Astrocyte (in vitro differentiated cells and primary cell): Measurements from ENCODE around the gene EXOC4. TPM values are rescaled to one million over a fixed set of nuclear protein-coding genes. Genes with fewer than 3 reads are reported as not detected.

ENCODE experiments used
- DNase-seq: peaks from one replicate; pipeline ENCODE4 v3.0.0-alpha.2; 2010; ENCODE audit warnings: low read depth
- FAIRE-seq: peaks from 2 replicates; lab custom pipeline; 2011; peaks lifted over from hg19 to GRCh38; lab: Jason Lieb, UNC
- H2AFZ ChIP-seq: 2 replicates; pipeline ENCODE4 v1.6.0; 2012; ENCODE audit warnings: low read depth, low read length, inconsistent platforms
- H3K27ac ChIP-seq: 2 replicates; pipeline ENCODE4 v1.5.1; 2011; ENCODE audit warnings: low read depth, low read length, inconsistent platforms
- H3K27me3 ChIP-seq: 2 replicates; pipeline ENCODE4 v1.6.0; 2011; ENCODE audit warnings: low read length, inconsistent platforms; ENCODE audit not compliant: insufficient read depth
- H3K36me3 ChIP-seq: 2 replicates; pipeline ENCODE4 v1.5.1; 2011; ENCODE audit warnings: low read length, inconsistent platforms; ENCODE audit not compliant: insufficient read depth
- H3K4me1 ChIP-seq: 2 replicates; pipeline ENCODE4 v1.5.1; 2011; ENCODE audit warnings: low read length, inconsistent platforms; ENCODE audit not compliant: insufficient read depth
- H3K4me2 ChIP-seq: 2 replicates; pipeline ENCODE4 v1.6.0; 2012; ENCODE audit warnings: low read length, inconsistent platforms
- H3K4me3 ChIP-seq: 2 replicates; pipeline ENCODE4 v1.5.1; 2011; ENCODE audit warnings: low read depth, mild to moderate bottlenecking, low read length, inconsistent platforms; ENCODE audit not compliant: insufficient read depth
- H3K79me2 ChIP-seq: 2 replicates; pipeline ENCODE4 v1.6.0; 2012; ENCODE audit warnings: mild to moderate bottlenecking, low read length, inconsistent platforms; ENCODE audit not compliant: insufficient read depth
- H3K9ac ChIP-seq: 2 replicates; pipeline ENCODE4 v1.6.0; 2012; ENCODE audit warnings: mild to moderate bottlenecking, low read length, inconsistent platforms
- H3K9me3 ChIP-seq: 2 replicates; pipeline ENCODE4 v1.5.1; 2012; ENCODE audit warnings: low read depth, mild to moderate bottlenecking, low read length, inconsistent platforms; ENCODE audit not compliant: insufficient read depth
- H4K20me1 ChIP-seq: 2 replicates; pipeline ENCODE4 v1.6.0; 2012; ENCODE audit warnings: low read length, inconsistent platforms; ENCODE audit not compliant: insufficient read depth
- H3K27ac Mint-ChIP-seq: one replicate; pipeline ENCODE4 v1.8.0; 2021; ENCODE audit warnings: mild to moderate bottlenecking, mixed read lengths; ENCODE audit not compliant: unreplicated experiment
- H3K27me3 Mint-ChIP-seq: one replicate; pipeline ENCODE4 v1.8.0; 2021; ENCODE audit warnings: low read depth, mixed read lengths; ENCODE audit not compliant: unreplicated experiment
- H3K36me3 Mint-ChIP-seq: one replicate; pipeline ENCODE4 v1.8.0; 2021; ENCODE audit warnings: low read depth, mixed read lengths; ENCODE audit not compliant: unreplicated experiment
- H3K4me1 Mint-ChIP-seq: one replicate; pipeline ENCODE4 v1.8.0; 2021; ENCODE audit warnings: low read depth, mixed read lengths; ENCODE audit not compliant: unreplicated experiment
- H3K4me3 Mint-ChIP-seq: one replicate; pipeline ENCODE4 v1.8.0; 2021; ENCODE audit warnings: mild to moderate bottlenecking, moderate library complexity, mixed read lengths; ENCODE audit not compliant: unreplicated experiment
- H3K9me3 Mint-ChIP-seq: one replicate; pipeline ENCODE4 v1.8.0; 2021; ENCODE audit warnings: mild to moderate bottlenecking, mixed read lengths; ENCODE audit not compliant: unreplicated experiment
- EZH2 ChIP-seq: IDR thresholded peaks from 2 replicates; pipeline ENCODE4 v1.6.1; 2012; ENCODE audit warnings: mild to moderate bottlenecking, low read length, inconsistent platforms; ENCODE audit not compliant: insufficient read depth
- total RNA-seq: library from RNA; stranded (reverse); gene quantifications from 2 replicates; pipeline ENCODE4 v1.2.1, GENCODE V29; 2021
- TF ChIP-seq, protein P1 (sequence below): IDR thresholded peaks from 2 replicates; pipeline ENCODE4 v1.5.1; 2011; ENCODE audit warnings: low read depth, mild to moderate bottlenecking, inconsistent platforms, low read length, moderate library complexity; ENCODE audit not compliant: insufficient read depth

EXOC4 gene
- total RNA-seq, 1 donor from 2014 or later = 57.5 TPM

DNA sequence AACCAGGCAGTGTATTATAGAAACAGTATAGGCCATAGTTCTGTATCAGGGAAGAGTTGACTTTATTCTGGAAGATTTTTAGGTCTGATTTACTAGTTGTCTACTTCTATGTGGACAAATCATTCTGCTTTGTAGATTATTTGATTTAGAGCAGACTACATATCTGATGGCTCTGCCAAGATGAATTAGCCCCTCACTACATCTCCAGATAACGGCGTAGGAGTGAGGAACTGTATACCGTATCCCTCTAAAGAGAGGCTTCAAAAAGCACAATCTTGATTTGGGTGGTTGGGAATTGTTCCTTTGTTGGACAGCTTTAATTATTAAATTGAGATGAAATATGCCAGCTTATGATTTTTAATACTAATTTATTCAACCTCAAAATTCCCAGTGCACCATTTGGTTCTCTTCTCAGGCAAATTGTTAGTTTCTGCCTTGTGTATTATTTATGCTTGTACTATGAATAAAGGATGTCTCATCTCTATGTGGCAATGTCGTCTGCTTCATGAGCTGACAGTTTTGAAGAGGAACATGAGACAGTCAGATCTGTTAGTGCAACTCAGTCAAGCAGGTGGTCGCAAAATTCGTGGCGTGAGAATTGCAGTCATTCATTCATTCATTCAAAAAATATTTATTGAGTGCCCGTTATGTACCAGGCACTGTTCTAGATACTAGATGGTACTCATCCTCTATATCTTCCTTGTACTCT is 422.8 kb downstream of the EXOC4 start:
- Histone ChIP-seq H3K27ac (no peak overlapping the region), H3K4me3 (no peak overlapping the region), H4K20me1 (no peaks in the 10 kb centered on the region), H3K4me1 (no peaks in the 10 kb centered on the region), H3K79me2 (no peaks in the 10 kb centered on the region), H3K27me3 (no peaks in the 10 kb centered on the region), H3K9me3 (no peaks in the 10 kb centered on the region), H2AFZ (no peak overlapping the region), H3K36me3 (no peaks in the 10 kb centered on the region), H3K9ac (no peak overlapping the region), H3K4me2 (no peak overlapping the region)
- H3K4me1 Mint-ChIP-seq = peaks cover 23% of the 10 kb centered on the region
- FAIRE-seq (no peak), DNase-seq (no peak)
- H3K27me3 Mint-ChIP-seq = no peaks in the 10 kb centered on the region
- H3K4me3 Mint-ChIP-seq = no peak overlapping the region
- no peak overlapping the region for H3K27ac Mint-ChIP-seq
- TF ChIP-seq, protein P1, sequence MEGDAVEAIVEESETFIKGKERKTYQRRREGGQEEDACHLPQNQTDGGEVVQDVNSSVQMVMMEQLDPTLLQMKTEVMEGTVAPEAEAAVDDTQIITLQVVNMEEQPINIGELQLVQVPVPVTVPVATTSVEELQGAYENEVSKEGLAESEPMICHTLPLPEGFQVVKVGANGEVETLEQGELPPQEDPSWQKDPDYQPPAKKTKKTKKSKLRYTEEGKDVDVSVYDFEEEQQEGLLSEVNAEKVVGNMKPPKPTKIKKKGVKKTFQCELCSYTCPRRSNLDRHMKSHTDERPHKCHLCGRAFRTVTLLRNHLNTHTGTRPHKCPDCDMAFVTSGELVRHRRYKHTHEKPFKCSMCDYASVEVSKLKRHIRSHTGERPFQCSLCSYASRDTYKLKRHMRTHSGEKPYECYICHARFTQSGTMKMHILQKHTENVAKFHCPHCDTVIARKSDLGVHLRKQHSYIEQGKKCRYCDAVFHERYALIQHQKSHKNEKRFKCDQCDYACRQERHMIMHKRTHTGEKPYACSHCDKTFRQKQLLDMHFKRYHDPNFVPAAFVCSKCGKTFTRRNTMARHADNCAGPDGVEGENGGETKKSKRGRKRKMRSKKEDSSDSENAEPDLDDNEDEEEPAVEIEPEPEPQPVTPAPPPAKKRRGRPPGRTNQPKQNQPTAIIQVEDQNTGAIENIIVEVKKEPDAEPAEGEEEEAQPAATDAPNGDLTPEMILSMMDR = no peak
- TF ChIP-seq EZH2 = no peak
- no peaks in the 10 kb centered on the region for H3K36me3 Mint-ChIP-seq
- H3K9me3 Mint-ChIP-seq = no peaks in the 10 kb centered on the region

DNA sequence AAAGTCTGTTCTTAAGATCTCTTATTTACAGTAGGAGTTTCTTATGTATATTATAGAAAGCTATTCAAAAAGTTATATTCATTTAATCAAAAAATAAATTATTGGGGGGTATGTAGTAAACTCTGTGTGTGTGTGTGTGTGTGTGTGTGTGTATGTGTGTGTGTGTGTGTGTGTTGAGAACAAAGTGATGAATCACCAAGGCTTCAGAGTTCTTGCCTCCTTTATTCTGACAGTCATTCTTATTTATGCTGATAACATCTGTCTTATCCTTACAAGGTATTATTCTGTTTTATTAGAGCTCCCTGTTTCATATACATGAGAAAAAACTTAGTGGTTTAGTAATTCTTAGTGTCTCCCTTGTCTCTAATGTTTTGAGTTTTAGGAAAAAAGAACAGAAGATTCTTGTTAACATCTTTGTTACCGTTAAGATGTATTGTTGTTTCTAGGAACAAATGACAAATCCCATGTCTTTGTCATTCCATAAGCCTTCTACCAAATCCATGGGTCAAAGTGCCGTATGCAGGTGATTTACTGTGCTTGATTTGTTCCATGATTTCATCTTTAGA is 424.0 kb downstream of the EXOC4 start:
- H3K79me2 ChIP-seq = no peaks in the 10 kb centered on the region
- no peak overlapping the region for H3K4me2 ChIP-seq
- no peaks in the 10 kb centered on the region for H3K4me1 ChIP-seq
- H3K36me3 ChIP-seq = no peaks in the 10 kb centered on the region
- TF ChIP-seq EZH2 = no peak
- TF ChIP-seq, protein P1 = no peak
- peak; percentile 58 for DNase-seq
- H3K9ac ChIP-seq = no peak overlapping the region
- H3K27me3 ChIP-seq = no peaks in the 10 kb centered on the region
- FAIRE-seq = no peak
- H3K27ac ChIP-seq = no peak overlapping the region
- no peak overlapping the region for H3K27ac Mint-ChIP-seq
- no peak overlapping the region for H3K4me3 ChIP-seq
- no peak overlapping the region for H3K4me3 Mint-ChIP-seq
- H3K27me3 Mint-ChIP-seq = no peaks in the 10 kb centered on the region
- no peaks in the 10 kb centered on the region for H3K36me3 Mint-ChIP-seq
- no peak overlapping the region for H2AFZ ChIP-seq
- H4K20me1 ChIP-seq = no peaks in the 10 kb centered on the region
- H3K4me1 Mint-ChIP-seq = peaks cover 23% of the 10 kb centered on the region
- H3K9me3 ChIP-seq = no peaks in the 10 kb centered on the region
- no peaks in the 10 kb centered on the region for H3K9me3 Mint-ChIP-seq
